GM19023 (cell line): ENCODE data around the gene CXCL17.

Experiments used
- ATAC-seq: cut with Tn5 transposase; IDR thresholded peaks from one replicate; pipeline ENCODE4 v1.9.1; 2021; ENCODE audit warnings: mild to moderate bottlenecking, moderate library complexity; ENCODE audit not compliant: unreplicated experiment

CXCL17 gene

GRCh38 chr19:42401365-42402303 is 41.1 kb downstream of the CXCL17 start:
- ATAC-seq = no peak

DNA sequence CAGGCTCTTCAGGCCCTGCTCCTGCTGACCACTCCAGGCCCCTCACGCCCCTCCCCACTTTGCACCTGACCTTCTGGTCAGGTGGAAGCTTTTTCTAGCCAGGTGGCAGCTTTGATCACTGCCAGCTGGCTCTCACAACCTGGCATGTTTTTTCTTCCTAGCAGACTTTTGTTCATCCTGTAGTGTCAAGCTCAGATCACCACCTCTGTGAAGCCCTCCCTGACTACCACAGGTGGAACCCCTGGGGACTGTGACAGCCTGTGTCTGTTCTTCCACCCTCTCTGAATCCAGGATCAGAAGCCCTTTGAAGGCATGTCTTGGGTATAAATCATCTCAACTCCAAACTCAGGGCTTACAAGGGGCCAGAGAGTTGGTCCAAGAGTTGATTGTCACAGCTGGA is 42.3 kb downstream of the CXCL17 start:
- no peak for ATAC-seq

DNA sequence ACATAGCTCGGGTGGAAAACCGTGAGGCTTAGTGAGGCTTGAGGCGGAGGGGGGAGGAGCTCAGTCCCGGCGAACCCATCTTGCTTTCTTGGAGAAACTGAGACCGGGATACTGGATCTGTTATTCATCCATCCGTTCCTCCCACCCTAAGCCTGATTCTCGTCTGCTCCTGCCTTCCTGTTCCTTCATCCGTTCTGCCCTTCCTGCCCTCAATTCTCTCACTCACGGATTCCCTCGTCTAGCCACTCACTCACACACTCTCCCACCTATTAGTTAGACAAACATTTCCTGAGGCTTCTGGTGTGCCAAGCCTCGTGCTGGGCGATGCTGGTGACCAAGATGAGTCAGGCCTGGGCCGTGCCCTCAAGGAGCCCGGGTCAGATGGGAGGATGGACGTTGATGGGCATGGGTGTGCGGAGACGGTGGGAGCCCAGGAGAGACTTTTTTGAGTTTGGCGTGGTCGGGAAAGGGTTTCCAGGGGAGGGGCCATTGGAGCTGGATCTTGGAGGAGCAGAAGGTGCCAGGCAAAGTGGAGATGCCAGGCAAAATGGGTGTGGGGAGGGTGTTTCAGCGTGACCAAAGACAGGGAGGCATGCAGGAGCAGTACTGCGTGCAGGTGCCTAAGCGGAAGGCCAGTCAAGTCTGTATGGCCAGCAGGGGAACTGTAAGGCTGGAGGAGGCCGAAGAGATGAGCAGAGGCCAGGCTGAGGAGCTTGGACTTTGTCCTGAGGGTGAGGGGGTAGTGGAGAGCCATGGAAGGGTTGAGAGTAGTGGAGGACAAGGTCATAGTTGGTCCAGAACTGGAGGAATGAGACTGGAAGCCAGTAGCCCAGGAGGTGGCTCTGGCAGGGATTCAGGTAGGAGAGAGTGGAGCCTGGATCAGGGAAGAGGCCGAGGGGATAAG is 45.2 kb downstream of the CXCL17 start:
- ATAC-seq = no peak

GRCh38 chr19:42396381-42397262 is 46.1 kb downstream of the CXCL17 start:
- peak; percentile 96 for ATAC-seq

DNA sequence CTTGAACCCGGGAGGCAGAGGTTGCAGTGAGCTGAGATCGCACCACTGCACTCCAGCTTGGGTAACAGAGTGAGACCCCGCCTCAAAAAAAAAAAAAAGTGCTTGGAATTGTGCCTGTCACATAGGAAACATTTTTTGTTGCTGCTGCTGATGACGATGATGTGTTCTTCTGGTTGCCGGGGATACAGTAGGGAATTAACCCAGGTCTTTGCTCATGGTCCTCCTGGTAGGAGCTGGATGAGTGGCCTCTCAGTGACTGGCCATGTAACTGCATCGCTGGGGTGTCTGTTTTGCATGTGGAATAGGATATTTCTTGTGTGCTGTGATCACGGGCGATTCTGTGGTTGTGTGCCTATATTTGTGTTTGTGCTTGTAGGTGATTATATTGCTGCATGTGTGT is 48.0 kb downstream of the CXCL17 start:
- ATAC-seq = no peak

DNA sequence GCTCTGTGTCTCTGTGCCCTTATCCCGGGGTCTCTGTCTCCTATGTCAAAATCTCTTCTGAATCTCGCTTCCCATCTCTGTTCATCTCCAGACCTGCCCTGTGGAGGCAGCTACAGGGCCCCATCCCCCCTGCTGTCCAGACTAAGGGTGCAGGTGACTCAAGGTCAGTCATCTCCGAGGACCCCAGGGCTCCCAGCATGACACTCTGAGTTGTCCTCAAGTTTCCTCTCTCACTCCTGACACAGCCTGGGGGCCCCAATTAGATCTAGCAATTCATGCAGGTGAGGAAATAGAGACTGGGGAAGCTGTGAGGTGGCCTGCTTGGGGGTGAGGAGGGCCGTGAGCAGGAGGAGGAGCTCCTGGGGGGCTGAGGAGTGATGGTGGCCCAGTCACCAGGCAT is 50.6 kb downstream of the CXCL17 start:
- ATAC-seq = no peak

DNA sequence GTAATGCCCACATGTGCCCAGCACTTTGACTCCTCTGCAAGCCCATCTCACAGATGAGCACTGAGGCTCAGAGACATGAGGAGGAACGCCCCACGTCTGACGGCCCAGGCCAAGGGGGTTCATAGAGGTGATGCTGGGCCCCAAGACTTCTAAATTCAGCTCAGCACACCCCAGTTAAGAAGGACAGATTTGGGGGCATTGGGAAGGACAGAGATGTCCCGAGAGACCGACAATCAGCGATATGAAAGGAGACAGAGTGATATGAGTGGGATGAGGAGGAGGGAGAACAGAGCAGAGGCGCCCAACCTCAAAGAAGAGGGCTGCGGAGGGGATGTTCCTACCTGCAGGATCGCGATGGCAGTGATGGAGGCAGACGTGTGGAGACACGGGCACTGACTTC is 52.8 kb downstream of the CXCL17 start, which contains the start of gene CNFN:
Gene CNFN, minus strand, starts transcription at position 399 of the 400 bp plus-strand sequence. CDS start 1,260 bp downstream, outside the sequence.
- no peak for ATAC-seq

DNA sequence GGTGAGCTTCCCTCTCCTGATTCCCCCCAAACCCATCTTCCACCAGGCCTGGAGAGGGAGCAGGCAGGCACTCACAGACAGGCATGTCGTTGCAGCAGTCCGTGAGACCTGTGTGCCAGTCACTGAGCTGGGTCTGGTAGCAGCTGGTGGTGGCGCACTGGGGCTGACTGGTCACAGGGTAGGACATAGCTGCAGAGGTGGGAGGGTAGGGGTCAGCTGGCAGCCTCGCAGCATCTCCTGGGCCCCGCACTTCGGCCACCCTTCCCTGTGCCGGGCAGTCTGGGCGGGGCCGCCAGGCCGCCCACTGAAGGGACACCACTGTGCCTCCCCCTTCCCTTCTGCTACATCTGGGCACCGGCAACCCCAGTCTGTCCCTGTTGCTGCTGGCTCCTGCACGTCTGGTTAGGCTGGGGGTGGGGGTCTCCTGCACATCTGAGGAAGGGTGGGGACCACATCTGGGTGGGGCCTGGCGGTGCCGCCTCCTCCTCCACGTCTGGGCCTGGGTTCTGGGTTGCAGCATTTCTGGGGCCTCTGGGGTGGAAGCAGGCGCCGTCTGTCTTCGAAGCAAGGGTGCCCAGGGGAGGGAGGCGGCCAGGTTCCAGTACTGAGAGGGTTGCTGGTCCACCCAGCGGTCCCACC is 53.8 kb downstream of the CXCL17 start:
- ATAC-seq = no peak

DNA sequence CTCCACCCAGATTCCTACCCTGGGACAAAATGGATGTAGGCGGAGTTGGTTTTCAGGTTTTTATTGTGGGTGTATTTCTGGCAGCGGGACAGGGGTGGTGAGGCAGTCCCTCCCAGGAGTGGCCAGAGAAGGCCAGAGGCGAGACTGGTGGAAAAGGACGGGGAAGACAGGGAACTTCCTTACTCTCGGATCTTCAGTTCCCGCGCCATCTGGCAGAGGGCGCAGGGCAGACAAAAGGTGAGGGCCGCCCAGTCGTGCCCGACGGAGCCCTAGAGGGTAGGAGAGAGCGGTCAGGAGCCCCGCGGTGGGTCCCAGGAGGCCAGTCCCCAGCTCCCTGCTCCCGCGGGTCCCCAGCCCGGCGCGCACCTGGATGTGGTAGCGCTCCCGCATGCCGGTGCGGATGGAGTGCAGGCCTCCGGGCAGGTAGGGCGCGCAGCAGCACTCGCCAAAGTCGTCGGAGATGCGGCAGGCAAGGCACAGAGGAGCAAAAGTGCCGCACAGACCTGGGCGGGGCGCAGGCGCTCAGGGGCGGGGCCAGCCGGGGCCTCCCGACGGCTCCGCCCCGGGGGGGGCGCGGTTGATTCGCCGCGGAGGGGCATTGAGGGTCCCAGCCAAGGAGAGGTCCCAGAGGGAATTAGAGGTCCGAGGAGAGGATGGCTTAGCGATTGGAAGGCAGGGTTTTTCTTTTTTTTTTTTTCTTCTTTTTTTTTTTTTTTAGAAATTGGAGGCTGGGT is 55.6 kb downstream of the CXCL17 start:
- no peak for ATAC-seq

DNA sequence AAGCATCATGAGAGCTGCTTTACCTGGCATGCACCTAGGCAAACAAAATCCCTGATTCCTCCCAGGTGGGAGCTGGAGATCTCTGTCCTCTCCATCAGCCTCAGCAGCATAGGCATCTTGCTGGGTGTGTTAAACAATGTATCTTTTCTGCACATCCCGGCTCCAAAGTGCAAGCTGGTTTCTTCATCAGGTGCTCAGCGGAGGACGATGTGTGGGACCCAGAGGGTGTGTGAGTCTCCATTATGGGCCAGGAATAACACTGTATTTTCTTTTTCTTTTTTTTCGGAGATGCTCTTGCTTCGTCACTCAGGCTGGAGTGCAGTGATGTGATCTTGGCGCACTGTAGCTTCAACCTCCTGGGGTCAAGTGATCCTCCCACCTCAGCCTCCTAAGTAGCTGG is 62.6 kb downstream of the CXCL17 start:
- no peak for ATAC-seq
